GM19043 (cell line): ENCODE results near the gene MRPS5.

Source experiments
- ATAC-seq: cut with Tn5 transposase; IDR thresholded peaks from one replicate; pipeline ENCODE4 v1.9.1; 2021; ENCODE audit warnings: low read depth; ENCODE audit not compliant: unreplicated experiment

Gene MRPS5

GRCh38 chr2:95061601-95062183, 59.9 kb downstream of the MRPS5 start:
- no peak for ATAC-seq

GRCh38 chr2:95061119-95061512, 60.5 kb downstream of the MRPS5 start:
- no peak for ATAC-seq

- no peak for ATAC-seq
Measured at GRCh38 chr2:95060446-95061118, 61.0 kb downstream of the MRPS5 start.

- ATAC-seq: no peak
Measured at GRCh38 chr2:95059656-95060370, 61.8 kb downstream of the MRPS5 start.

- ATAC-seq: no peak
Measured at GRCh38 chr2:95058989-95059641, 62.5 kb downstream of the MRPS5 start.

- no peak for ATAC-seq
Measured at GRCh38 chr2:95058466-95058988, 63.1 kb downstream of the MRPS5 start.

GRCh38 chr2:95057535-95058370, 63.9 kb downstream of the MRPS5 start:
- ATAC-seq: no peak

GRCh38 chr2:95056461-95057459, 64.8 kb downstream of the MRPS5 start:
- ATAC-seq: no peak

GRCh38 chr2:95056044-95056443, 65.6 kb downstream of the MRPS5 start:
- no peak for ATAC-seq

- ATAC-seq: no peak
Measured at GRCh38 chr2:95055262-95055661, 66.3 kb downstream of the MRPS5 start.

- no peak for ATAC-seq
Measured at GRCh38 chr2:95054016-95054415, 67.6 kb downstream of the MRPS5 start.

- ATAC-seq: no peak
Measured at GRCh38 chr2:95053543-95053942, 68.1 kb downstream of the MRPS5 start.

- no peak for ATAC-seq
Measured at GRCh38 chr2:95052804-95053479, 68.7 kb downstream of the MRPS5 start.

- no peak for ATAC-seq
Measured at GRCh38 chr2:95052307-95052706, 69.3 kb downstream of the MRPS5 start.

- no peak for ATAC-seq
Measured at GRCh38 chr2:95051626-95052025, 70.0 kb downstream of the MRPS5 start.

- no peak for ATAC-seq
Measured at GRCh38 chr2:95050385-95051300, 71.0 kb downstream of the MRPS5 start.

GRCh38 chr2:95049961-95050360, 71.6 kb downstream of the MRPS5 start:
- no peak for ATAC-seq

- no peak for ATAC-seq
Measured at GRCh38 chr2:95049683-95049955, 72.0 kb downstream of the MRPS5 start.
